IMR-90 (cell line): ENCODE data around the gene JPH4. TPM values are rescaled to one million over a fixed set of nuclear protein-coding genes. Genes with fewer than 3 reads are reported as not detected.

Experiments
- ATAC-seq: fragments of 200-7000 bp; cut with Tn5 transposase; 2 replicates; pipeline ENCODE4 v1.9.1; 2020; ENCODE audit warnings: low read depth, mild to moderate bottlenecking, moderate library complexity
- BruUV-seq: library from RNA; stranded (reverse); fragments of 400-500 nt; replicated peaks from 2 replicates; lab custom pipeline; 2021; lab: Mats Ljungman, UMichigan
- CTCF ChIA-PET: fragments of 300-600 bp; formaldehyde crosslinking; extraction: SDS; loops from one replicate; lab custom pipeline; 2021; ENCODE audit warnings: antibody characterized with exemption; lab: Yijun Ruan, JAX
- POLR2A ChIA-PET: fragments of 300-600 bp; sonication (Branson Sonifier 250); formaldehyde crosslinking; loops from one replicate; lab custom pipeline; 2022; ENCODE audit warnings: antibody characterized with exemption; ENCODE audit not compliant: unreplicated experiment; lab: Charles Lee
- DNase-seq: peaks from one replicate; pipeline ENCODE4 v3.0.0; 2013
- H2AFZ ChIP-seq: replicated peaks from 2 replicates; pipeline ENCODE3; 2013; ENCODE audit warnings: low read length, mild to moderate bottlenecking; ENCODE audit not compliant: poor library complexity
- H2AK5ac ChIP-seq: 2 replicates; pipeline ENCODE4 v1.6.1; 2013; ENCODE audit warnings: low read depth, low read length, inconsistent platforms
- H2AK9ac ChIP-seq: replicated peaks from 2 replicates; pipeline ENCODE3; 2013; ENCODE audit warnings: mild to moderate bottlenecking, low read depth, low read length, moderate library complexity; ENCODE audit not compliant: poor library complexity
- H2BK120ac ChIP-seq: 2 replicates; pipeline ENCODE4 v1.6.1; 2013; ENCODE audit warnings: low read depth, low read length, inconsistent platforms
- H2BK15ac ChIP-seq: 3 replicates; pipeline ENCODE4 v1.6.1; 2013; ENCODE audit warnings: low read depth, low read length, inconsistent platforms
- H2BK20ac ChIP-seq: 2 replicates; pipeline ENCODE4 v1.6.1; 2013; ENCODE audit warnings: low read depth, mild to moderate bottlenecking, inconsistent platforms, low read length, moderate library complexity
- H2BK5ac ChIP-seq: 2 replicates; pipeline ENCODE4 v1.6.1; 2013; ENCODE audit warnings: mild to moderate bottlenecking, low read depth, low read length, inconsistent platforms; ENCODE audit not compliant: poor library complexity, severe bottlenecking
- H3K14ac ChIP-seq: replicated peaks from 2 replicates; pipeline ENCODE4 v1.6.1; 2013; ENCODE audit warnings: low read depth, low read length, inconsistent platforms
- H3K18ac ChIP-seq: 2 replicates; pipeline ENCODE4 v1.6.1; 2013; ENCODE audit warnings: low read depth, low read length, control low read depth
- H3K23ac ChIP-seq: 2 replicates; pipeline ENCODE4 v1.6.1; 2013; ENCODE audit warnings: low read depth, low read length, inconsistent platforms
- H3K27ac ChIP-seq: 2 replicates; pipeline ENCODE4 v1.5.1; 2013; ENCODE audit warnings: mild to moderate bottlenecking, control low read depth, low read length; ENCODE audit not compliant: insufficient read depth
- H3K27me3 ChIP-seq: 2 replicates; pipeline ENCODE4 v1.6.1; 2013; ENCODE audit warnings: low read length; ENCODE audit not compliant: control insufficient read depth, insufficient read depth
- H3K36me3 ChIP-seq: 2 replicates; pipeline ENCODE4 v1.6.1; 2013; ENCODE audit warnings: low read length, mixed read lengths; ENCODE audit not compliant: control insufficient read depth, insufficient read depth
- H3K4ac ChIP-seq: 2 replicates; pipeline ENCODE4 v1.6.1; 2013; ENCODE audit warnings: low read depth, low read length, inconsistent platforms
- H3K4me1 ChIP-seq: 2 replicates; pipeline ENCODE4 v1.6.1; 2013; ENCODE audit warnings: low read length, mixed read lengths; ENCODE audit not compliant: control insufficient read depth, insufficient read depth
- H3K4me2 ChIP-seq: 2 replicates; pipeline ENCODE4 v1.6.1; 2013; ENCODE audit warnings: low read depth, mild to moderate bottlenecking, control low read depth, low read length, moderate library complexity
- H3K4me3 ChIP-seq: 2 replicates; pipeline ENCODE4 v1.5.1; 2013; ENCODE audit warnings: low read depth, mild to moderate bottlenecking, control low read depth, low read length, moderate library complexity; ENCODE audit not compliant: insufficient read depth
- H3K56ac ChIP-seq: 2 replicates; pipeline ENCODE4 v1.6.1; 2013; ENCODE audit warnings: low read length, inconsistent platforms; ENCODE audit not compliant: insufficient read depth; ENCODE audit errors: extremely low read depth
- H3K79me1 ChIP-seq, 2 experiments: 2 replicates each; pipeline ENCODE4 v1.6.1; 2013; ENCODE audit warnings: low read length in 2 of 2, inconsistent platforms in 1 of 2, low read depth in 1 of 2
- H3K9ac ChIP-seq: 2 replicates; pipeline ENCODE4 v1.6.1; 2013; ENCODE audit warnings: low read depth, low read length, control low read depth
- H3K9me1 ChIP-seq: 2 replicates; pipeline ENCODE4 v1.6.1; 2013; ENCODE audit warnings: low read length, inconsistent platforms; ENCODE audit not compliant: insufficient read depth
- H3K9me3 ChIP-seq: 2 replicates; pipeline ENCODE4 v1.6.1; 2013; ENCODE audit warnings: low read length; ENCODE audit not compliant: control insufficient read depth, insufficient read depth
- H4K20me1 ChIP-seq: 2 replicates; pipeline ENCODE4 v1.6.1; 2013; ENCODE audit warnings: low read length, inconsistent platforms; ENCODE audit not compliant: insufficient read depth
- H4K5ac ChIP-seq: 2 replicates; pipeline ENCODE4 v1.6.1; 2013; ENCODE audit warnings: mild to moderate bottlenecking, low read depth, low read length, control low read depth
- H4K8ac ChIP-seq, 2 experiments: 2 replicates each; pipeline ENCODE4 v1.6.1; 2013; ENCODE audit warnings: low read depth in 2 of 2, low read length in 2 of 2, control low read depth in 1 of 2, inconsistent platforms in 1 of 2
- H4K91ac ChIP-seq: 2 replicates; pipeline ENCODE4 v1.6.1; 2013; ENCODE audit warnings: low read depth, low read length, inconsistent platforms; ENCODE audit not compliant: insufficient read depth
- CEBPB ChIP-seq: IDR thresholded peaks from 2 replicates; pipeline ENCODE4 v1.6.1; 2012; ENCODE audit warnings: low read depth, low read length, improper control_type of control experiment
- CTCF ChIP-seq: conservative IDR thresholded peaks from 2 replicates; pipeline ENCODE4 v1.5.1; 2012; ENCODE audit warnings: mild to moderate bottlenecking, low read depth, low read length, improper control_type of control experiment
- ELK1 ChIP-seq: fragments of 150-350 bp; IDR thresholded peaks from 2 replicates; pipeline ENCODE4 v1.6.1; 2016; ENCODE audit warnings: low read depth, mild to moderate bottlenecking, low read length, moderate library complexity, borderline replicate concordance
- MAZ ChIP-seq: IDR thresholded peaks from 2 replicates; pipeline ENCODE4 v1.6.1; 2012; ENCODE audit warnings: low read depth, mild to moderate bottlenecking, low read length, improper control_type of control experiment, moderate library complexity, borderline replicate concordance
- MXI1 ChIP-seq: IDR thresholded peaks from 2 replicates; pipeline ENCODE4 v1.6.1; 2012; ENCODE audit warnings: low read depth, mild to moderate bottlenecking, low read length, moderate library complexity, borderline replicate concordance
- RAD21 ChIP-seq: IDR thresholded peaks from 2 replicates; pipeline ENCODE4 v1.6.1; 2012; ENCODE audit warnings: low read length, improper control_type of control experiment
- RCOR1 ChIP-seq: IDR thresholded peaks from 2 replicates; pipeline ENCODE4 v1.6.1; 2012; ENCODE audit warnings: mild to moderate bottlenecking, low read length, improper control_type of control experiment; ENCODE audit not compliant: insufficient replicate concordance
- RFX5 ChIP-seq: IDR thresholded peaks from 2 replicates; pipeline ENCODE4 v1.8.0; 2012; ENCODE audit warnings: low read depth, mild to moderate bottlenecking, low read length, moderate library complexity
- SMC3 ChIP-seq: fragments of 150-350 bp; IDR thresholded peaks from 2 replicates; pipeline ENCODE4 v1.6.1; 2016; ENCODE audit warnings: low read depth, mild to moderate bottlenecking, antibody characterized with exemption, low read length, moderate library complexity
- WGBS, 2 experiments: methylation state at CpG; one replicate each; pipeline versions ENCODE4 v1.1.5 to v1.1.7; 2013; ENCODE audit warnings: missing lambda C conversion rate in 2 of 2; ENCODE audit not compliant: insufficient read length in 1 of 2; ENCODE audit errors: extremely low coverage in 2 of 2; 5-methylcytosine and 5-hydroxymethylcytosine counted together
- dilution Hi-C: fragments of 300-500 bp; cut with HindIII; formaldehyde crosslinking; loops from one replicate; pipeline ENCODE4 v1.14.3; 2018; ENCODE audit warnings: low sequenced_read_pairs; ENCODE audit not compliant: unreplicated experiment
- in situ Hi-C: fragments of 300-500 bp; cut with MboI; formaldehyde crosslinking; loops from 3 replicates; pipeline ENCODE4 v1.14.3; 2019; ENCODE audit warnings: low sequenced_read_pairs, inconsistent platforms, mixed read lengths
- intact Hi-C: fragments of 100-400 bp; cut with micrococcal nuclease; formaldehyde crosslinking; loops from 2 replicates; pipeline ENCODE4 v1.10.0; 2022
- polyA plus RNA-seq, 3 experiments: library from polyadenylated mRNA; depleted of rRNA; stranded (reverse); fragments of >200 nt; gene quantifications; 2 replicates each; pipeline ENCODE4 v1.2.3, GENCODE V29; 2012; ENCODE audit warnings: low replicate concordance in 1 of 3
- total RNA-seq: library from RNA; depleted of rRNA; stranded (reverse); fragments of >200 nt; gene quantifications from 2 replicates; pipeline ENCODE4 v1.2.3, GENCODE V29; 2012

The JPH4 gene
- total and polyA plus RNA-seq, 2 of the 4 experiments (the other 2 are of a cell fraction) = not detected

- Histone ChIP-seq H4K91ac (no peak overlapping the region), H3K27ac (no peak overlapping the region), H4K5ac (no peak overlapping the region), H3K9me1 (no peaks in the 10 kb centered on the region), H3K18ac (no peak overlapping the region), H2BK120ac (no peak overlapping the region), H2AK5ac (no peak overlapping the region), H3K14ac (no peak overlapping the region), H4K20me1 (no peaks in the 10 kb centered on the region), H3K4me2 (no peak overlapping the region), H3K27me3 (no peaks in the 10 kb centered on the region), H4K8ac (no peak overlapping the region), H3K9me3 (no peaks in the 10 kb centered on the region), H3K23ac (no peak overlapping the region), H2AK9ac (no peak overlapping the region), H3K9ac (no peak overlapping the region), H2BK20ac (no peak overlapping the region), H2BK5ac (no peak overlapping the region), H2BK15ac (no peak overlapping the region), H2AFZ (no peak overlapping the region), H3K4ac (no peak overlapping the region), H3K4me1 (no peaks in the 10 kb centered on the region), H3K79me1 (no peaks in the 10 kb centered on the region), H3K4me3 (no peak overlapping the region), H3K56ac (no peak overlapping the region), H3K36me3 (no peaks in the 10 kb centered on the region)
- no CpG with 5 or more reads among the region's 4 CpGs for WGBS, 2 experiments
- in situ Hi-C loops (no loop called here), intact Hi-C loops (no loop called here), dilution Hi-C loops (no loop called here)
- ATAC-seq = no peak
- CTCF ChIA-PET = interaction anchor here (0.9 kb wide), 1 partner anchor 112 kb away, joined by 5 read pairs; no protein-coding TSS in a partner anchor
- no peak for DNase-seq
- BruUV-seq = no TSS peak
- TF ChIP-seq SMC3 = no peak
- TF ChIP-seq CTCF = no peak
- no peak for TF ChIP-seq CEBPB
- TF ChIP-seq RFX5 = no peak
- no peak for TF ChIP-seq ELK1
- no peak for TF ChIP-seq RAD21
- TF ChIP-seq RCOR1 = no peak
- TF ChIP-seq MAZ = no peak
- no peak for TF ChIP-seq MXI1
- POLR2A ChIA-PET = interaction anchor here (0.7 kb wide), 1 partner anchor 313 kb away, joined by 23 read pairs; no protein-coding TSS in a partner anchor
These were observed 11.6 kb upstream of the JPH4 start for GRCh38 chr14:23590198-23590597.
